Kidney (tissue), 14 donors: ENCODE data around the gene KLK7. TPM values are rescaled to one million over a fixed set of nuclear protein-coding genes. Genes with fewer than 3 reads are reported as not detected.

Experiments
- DNase-seq, 5 donors: peaks; one replicate each; pipeline ENCODE4 v3.0.0-alpha.2; 2013 to 2020
- FAIRE-seq: peaks from 2 replicates; lab custom pipeline; 2012; peaks lifted over from hg19 to GRCh38; lab: Jason Lieb, UNC
- H3K27ac ChIP-seq, 2 donors: one replicate each; pipeline ENCODE4 v1.7.0; 2013; ENCODE audit warnings: low read depth in 2 of 2, low read length in 2 of 2, inconsistent platforms in 1 of 2
- H3K27me3 ChIP-seq: one replicate; pipeline ENCODE4 v1.7.1; 2013; ENCODE audit warnings: low read length, inconsistent platforms; ENCODE audit not compliant: control insufficient read depth, insufficient read depth
- H3K36me3 ChIP-seq, 3 donors: one replicate each; pipeline versions ENCODE4 v1.7.0 to v1.7.1; 2013; ENCODE audit warnings: low read length in 3 of 3, control low read depth in 1 of 3, inconsistent platforms in 1 of 3; ENCODE audit not compliant: insufficient read depth in 3 of 3, control insufficient read depth in 2 of 3
- H3K4me1 ChIP-seq, 3 donors: one replicate each; pipeline versions ENCODE4 v1.7.0 to v1.7.1; 2013; ENCODE audit warnings: low read length in 3 of 3, inconsistent platforms in 1 of 3, low read depth in 1 of 3; ENCODE audit not compliant: control insufficient read depth in 2 of 3, insufficient read depth in 2 of 3
- H3K4me3 ChIP-seq, 3 donors: one replicate each; pipeline versions ENCODE4 v1.7.0 to v1.8.1; 2013; ENCODE audit warnings: low read length in 3 of 3, control low read depth in 1 of 3, inconsistent platforms in 1 of 3
- H3K9ac ChIP-seq, 3 donors: one replicate each; pipeline versions ENCODE4 v1.7.0 to v1.7.1; 2013; ENCODE audit warnings: low read length in 3 of 3, control low read depth in 1 of 3, inconsistent platforms in 1 of 3
- H3K9me3 ChIP-seq, 3 donors: one replicate each; pipeline versions ENCODE4 v1.7.0 to v1.7.1; 2013; ENCODE audit warnings: low read length in 3 of 3, control low read depth in 1 of 3, inconsistent platforms in 1 of 3; ENCODE audit not compliant: control insufficient read depth in 2 of 3, insufficient read depth in 1 of 3
- intact Hi-C: fragments of 100-400 bp; cut with DNase I; formaldehyde crosslinking; loops from one replicate; pipeline ENCODE4 v1.11.1; 2022
- polyA plus RNA-seq: library from polyadenylated mRNA; stranded (reverse); fragments of 350-450 nt; fragmentation: Illumina TruSeq; extraction: RNeasy Lipid Tissue Mini Kit (QIAGEN cat#74804); gene quantifications from one replicate; pipeline ENCODE4 v1.2.3, GENCODE V29; 2014; ENCODE audit warnings: low read depth, low replicate concordance; ENCODE audit not compliant: insufficient read depth
- total RNA-seq: library from RNA; stranded (reverse); fragmentation: NEBNext Ultra II Directional; extraction: Animal tissue kit (Norgen Biotek cat#: 25700); gene quantifications from one replicate; pipeline ENCODE4 v1.2.1, GENCODE V29; 2021
- TF ChIP-seq, protein P1 (sequence below): IDR thresholded peaks from 3 replicates; pipeline ENCODE4 v1.5.1; 2012; ENCODE audit warnings: mild to moderate bottlenecking, moderate library complexity, borderline replicate concordance; ENCODE audit not compliant: insufficient read depth; ENCODE audit errors: extremely low read depth
- donor health status: control.
- donor health status: control.
- donor health status: control.
- donor health status: control.
- donor health status: control.
- donor health status: DM: yes; HTN: yes; CAD: no.
- donor health status: Normal renal cell carcinoma (clear cell type).

KLK7 gene
- total and polyA plus RNA-seq, 2 donors from 2014 or later: 1.0 to 22.5 TPM

DNA sequence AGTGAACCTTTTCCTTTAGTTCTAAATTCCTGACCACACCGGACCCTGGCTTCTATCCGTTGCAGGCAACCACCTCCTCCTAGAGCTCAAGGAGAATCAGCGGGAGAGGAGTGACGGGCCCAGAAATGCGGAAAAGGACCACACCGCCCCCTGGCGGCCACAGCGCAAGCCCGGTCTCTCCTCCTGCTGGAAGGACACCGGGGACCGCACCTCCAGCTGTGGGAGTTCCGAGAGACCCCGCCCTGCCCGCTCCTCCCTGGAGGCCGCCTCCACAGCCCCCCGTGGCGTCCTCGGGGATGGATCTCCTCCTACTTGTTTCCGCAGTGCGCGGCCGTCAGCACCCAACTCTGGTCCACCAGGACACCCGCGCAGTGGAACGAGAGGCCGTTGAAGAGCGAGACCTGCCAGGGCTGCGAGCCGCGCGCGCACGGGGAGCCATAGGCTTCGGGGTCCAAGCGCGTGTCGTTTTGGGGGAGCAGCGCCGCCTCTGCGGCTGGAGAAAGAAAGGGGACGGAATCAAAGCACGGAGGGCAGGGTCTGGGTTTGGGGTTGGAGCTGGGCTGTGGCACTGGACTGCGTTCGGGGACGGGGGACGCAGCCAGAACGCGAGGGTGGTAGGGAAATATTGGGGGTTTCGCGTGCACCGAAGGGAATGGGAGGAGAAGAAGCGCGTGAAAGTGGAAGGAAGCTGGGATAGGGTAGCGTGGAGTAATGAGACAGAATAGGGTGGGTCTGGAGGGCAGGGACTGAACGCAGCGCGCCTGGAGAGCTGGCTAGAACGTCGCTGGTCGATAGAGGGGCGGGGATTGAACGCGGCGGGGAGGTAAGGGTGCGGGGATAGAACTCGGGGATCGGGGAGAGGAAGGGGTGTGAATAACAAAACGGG lies 33.3 kb upstream of the KLK7 start:
- Histone ChIP-seq H3K9ac (no peak overlapping the region), H3K36me3 (no peaks in the 10 kb centered on the region), H3K27me3 (peaks cover 8% of the 10 kb centered on the region), H3K27ac (no peak overlapping the region), H3K9me3 (no peaks in the 10 kb centered on the region), H3K4me3 (no peak overlapping the region), H3K4me1 (no peaks in the 10 kb centered on the region)
- no peak for FAIRE-seq
- intact Hi-C loops: no loop called here
- DNase-seq: peak in 4 of 5 donors; percentile 82 to 85 (median 84)
- TF ChIP-seq, protein P1, sequence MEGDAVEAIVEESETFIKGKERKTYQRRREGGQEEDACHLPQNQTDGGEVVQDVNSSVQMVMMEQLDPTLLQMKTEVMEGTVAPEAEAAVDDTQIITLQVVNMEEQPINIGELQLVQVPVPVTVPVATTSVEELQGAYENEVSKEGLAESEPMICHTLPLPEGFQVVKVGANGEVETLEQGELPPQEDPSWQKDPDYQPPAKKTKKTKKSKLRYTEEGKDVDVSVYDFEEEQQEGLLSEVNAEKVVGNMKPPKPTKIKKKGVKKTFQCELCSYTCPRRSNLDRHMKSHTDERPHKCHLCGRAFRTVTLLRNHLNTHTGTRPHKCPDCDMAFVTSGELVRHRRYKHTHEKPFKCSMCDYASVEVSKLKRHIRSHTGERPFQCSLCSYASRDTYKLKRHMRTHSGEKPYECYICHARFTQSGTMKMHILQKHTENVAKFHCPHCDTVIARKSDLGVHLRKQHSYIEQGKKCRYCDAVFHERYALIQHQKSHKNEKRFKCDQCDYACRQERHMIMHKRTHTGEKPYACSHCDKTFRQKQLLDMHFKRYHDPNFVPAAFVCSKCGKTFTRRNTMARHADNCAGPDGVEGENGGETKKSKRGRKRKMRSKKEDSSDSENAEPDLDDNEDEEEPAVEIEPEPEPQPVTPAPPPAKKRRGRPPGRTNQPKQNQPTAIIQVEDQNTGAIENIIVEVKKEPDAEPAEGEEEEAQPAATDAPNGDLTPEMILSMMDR: peak; percentile 17

DNA sequence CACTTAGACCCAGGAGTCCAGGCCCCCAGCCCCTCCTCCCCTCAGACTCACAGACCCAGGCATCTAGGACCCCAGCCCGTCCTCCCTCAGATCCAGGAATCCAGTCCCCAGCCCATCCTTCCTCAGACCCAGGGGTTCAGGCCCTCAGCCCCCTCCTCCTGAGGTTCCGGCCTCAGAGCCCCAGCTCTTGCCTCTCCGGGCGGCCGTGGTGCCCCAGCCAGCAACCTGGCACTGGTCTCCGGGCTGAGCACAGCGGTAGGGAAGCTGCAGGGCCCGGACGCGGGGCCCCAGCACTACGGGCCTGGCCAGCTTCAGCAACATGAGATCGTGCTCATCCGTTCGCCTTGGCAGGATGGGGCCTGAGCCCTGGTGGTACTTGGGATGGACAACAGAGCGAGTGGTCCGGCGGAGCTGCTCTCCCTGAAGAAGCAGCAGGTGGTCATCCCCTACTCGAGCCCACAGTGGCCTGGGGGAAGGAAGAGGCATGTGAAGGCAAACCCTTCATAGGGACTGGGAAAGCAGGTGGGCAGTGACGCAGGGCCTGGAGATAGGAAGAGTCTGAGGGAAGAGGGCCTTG lies 32.1 kb upstream of the KLK7 start:
- DNase-seq (no peak), FAIRE-seq (no peak)
- TF ChIP-seq, protein P1: no peak
- no peaks in the 10 kb centered on the region for H3K36me3 ChIP-seq
- H3K4me1 ChIP-seq: no peaks in the 10 kb centered on the region
- peaks cover 8% of the 10 kb centered on the region for H3K27me3 ChIP-seq
- no peak overlapping the region for H3K27ac ChIP-seq
- no peaks in the 10 kb centered on the region for H3K9me3 ChIP-seq
- no peak overlapping the region for H3K4me3 ChIP-seq
- intact Hi-C loops: no loop called here
- no peak overlapping the region for H3K9ac ChIP-seq

DNA sequence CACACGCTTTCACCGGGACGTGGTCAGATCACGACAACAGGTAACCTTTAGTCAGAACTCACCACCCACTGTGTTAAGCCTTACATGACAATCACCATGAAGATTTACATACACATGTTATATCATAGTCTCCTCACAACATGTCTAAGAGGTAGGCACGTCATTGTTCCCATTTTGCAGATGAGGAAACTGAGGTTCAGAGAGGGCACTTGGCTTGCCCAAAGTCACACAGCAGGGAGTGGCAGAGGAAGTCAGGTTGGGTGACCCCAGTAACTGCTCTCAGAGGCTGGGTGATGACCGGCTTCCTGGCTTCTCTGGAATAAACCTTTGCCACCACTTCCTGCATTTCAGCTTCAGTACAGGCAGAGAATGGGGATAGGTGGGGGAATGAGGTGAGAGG lies 30.5 kb upstream of the KLK7 start:
- H3K27me3 ChIP-seq: peaks cover 8% of the 10 kb centered on the region
- no peaks in the 10 kb centered on the region for H3K9me3 ChIP-seq
- no peaks in the 10 kb centered on the region for H3K36me3 ChIP-seq
- H3K4me3 ChIP-seq: no peak overlapping the region
- peak in 1 of 5 donors; percentile 15 for DNase-seq
- no peak overlapping the region for H3K9ac ChIP-seq
- intact Hi-C loops: no loop called here
- TF ChIP-seq, protein P1: no peak
- no peak for FAIRE-seq
- no peaks in the 10 kb centered on the region for H3K4me1 ChIP-seq
- H3K27ac ChIP-seq: no peak overlapping the region
